HepG2 (cell line): ENCODE measurements around the gene WNT5B. TPM values are rescaled to one million over a fixed set of nuclear protein-coding genes. Genes with fewer than 3 reads are reported as not detected.

Experiments
- ETV6 ChIP-seq: sonication (generic); formaldehyde crosslinking; conservative IDR thresholded peaks from 2 replicates; pipeline ENCODE4 v1.4.0; 2020; ENCODE audit warnings: missing genetic modification reagents
- GFI1 ChIP-seq: sonication (generic); formaldehyde crosslinking; IDR thresholded peaks from 2 replicates; pipeline ENCODE4 v1.5.0; 2020; ENCODE audit warnings: missing genetic modification reagents, mild to moderate bottlenecking, borderline replicate concordance
- HOXA7 ChIP-seq: sonication (generic); formaldehyde crosslinking; IDR thresholded peaks from 2 replicates; pipeline ENCODE4 v1.8.1; 2022; ENCODE audit warnings: mild to moderate bottlenecking, missing genetic modification reagents, moderate library complexity
- ISX ChIP-seq: sonication (generic); formaldehyde crosslinking; conservative IDR thresholded peaks from 2 replicates; pipeline ENCODE4 v1.5.0; 2020; ENCODE audit warnings: missing genetic modification reagents
- NFE2 ChIP-seq: sonication (generic); formaldehyde crosslinking; IDR thresholded peaks from 2 replicates; pipeline ENCODE4 v1.4.0; 2020; ENCODE audit warnings: missing genetic modification reagents
- SALL2 ChIP-seq: sonication (generic); formaldehyde crosslinking; IDR thresholded peaks from 2 replicates; pipeline ENCODE4 v1.8.1; 2023; ENCODE audit warnings: mild to moderate bottlenecking, missing genetic modification reagents, inconsistent platforms
- SIN3A ChIP-seq: IDR thresholded peaks from 2 replicates; pipeline ENCODE4 v1.6.1; 2011; ENCODE audit warnings: low read depth, mild to moderate bottlenecking, control low read depth, low read length, borderline replicate concordance
- SRF ChIP-seq: IDR thresholded peaks from 2 replicates; pipeline ENCODE4 v1.6.1; 2011; ENCODE audit warnings: mild to moderate bottlenecking, low read depth, low read length, moderate library complexity
- YY1 ChIP-seq: IDR thresholded peaks from 2 replicates; pipeline ENCODE4 v1.6.1; 2011; ENCODE audit warnings: low read length, low read depth, moderate library complexity, mild to moderate bottlenecking; ENCODE audit not compliant: insufficient read depth, insufficient replicate concordance
- ZMYM3 ChIP-seq: sonication (generic); formaldehyde crosslinking; IDR thresholded peaks from 2 replicates; pipeline ENCODE4 v1.5.1; 2020; ENCODE audit warnings: mild to moderate bottlenecking, missing genetic modification reagents
- ZNF777 ChIP-seq: sonication (generic); formaldehyde crosslinking; IDR thresholded peaks from 2 replicates; pipeline ENCODE4 v1.4.0; 2020; ENCODE audit warnings: missing genetic modification reagents
- polyA plus RNA-seq, 8 experiments: library from polyadenylated mRNA; depleted of rRNA in 3 of 8; stranded (reverse) in 7 of 8; unstranded in 1 of 8; fragments of >200 nt; fragmentation: Illumina TruSeq in 4 of 8; extraction: Trizol in 4 of 8; gene quantifications; 2 replicates each; pipeline versions ENCODE4 v1.2.1 to v1.2.3, GENCODE V29; 2011 to 2016; ENCODE audit warnings: low read depth in 4 of 8, missing spikeins in 1 of 8, mixed read lengths in 1 of 8; ENCODE audit not compliant: insufficient read depth in 1 of 8
- total RNA-seq, 5 experiments: library from RNA; depleted of rRNA; stranded (reverse); fragments of >200 nt; fragmentation: Illumina TruSeq; extraction: Trizol; gene quantifications; 2 replicates each; pipeline ENCODE4 v1.2.3, GENCODE V29; 2016; ENCODE audit warnings: low read depth in 1 of 5
- TF ChIP-seq, protein P1 (sequence below): IDR thresholded peaks from 2 replicates; pipeline ENCODE4 v1.6.1; 2016; ENCODE audit warnings: control low read depth
- TF ChIP-seq, protein P2 (sequence below): sonication (generic); formaldehyde crosslinking; IDR thresholded peaks from 2 replicates; pipeline ENCODE4 v1.5.0; 2020; ENCODE audit warnings: mild to moderate bottlenecking, missing genetic modification reagents
- TF ChIP-seq, protein P3 (sequence below): sonication (generic); formaldehyde crosslinking; IDR thresholded peaks from 2 replicates; pipeline ENCODE4 v1.5.0; 2020; ENCODE audit warnings: mild to moderate bottlenecking, missing genetic modification reagents, borderline replicate concordance
- TF ChIP-seq, protein P4 (sequence below): sonication (generic); formaldehyde crosslinking; IDR thresholded peaks from 2 replicates; pipeline ENCODE4 v1.5.0; 2020; ENCODE audit warnings: missing genetic modification reagents
- TF ChIP-seq, protein P5 (sequence below): IDR thresholded peaks from 2 replicates; pipeline ENCODE4 v1.6.1; 2016; ENCODE audit warnings: mild to moderate bottlenecking, missing biosample characterization, missing genetic modification reagents

Gene WNT5B
- total and polyA plus RNA-seq, 2 of the 13 experiments (the other 11 are each of a cell fraction or from before 2014, with no cell fraction given) = 0.04 TPM; not detected in 1

DNA sequence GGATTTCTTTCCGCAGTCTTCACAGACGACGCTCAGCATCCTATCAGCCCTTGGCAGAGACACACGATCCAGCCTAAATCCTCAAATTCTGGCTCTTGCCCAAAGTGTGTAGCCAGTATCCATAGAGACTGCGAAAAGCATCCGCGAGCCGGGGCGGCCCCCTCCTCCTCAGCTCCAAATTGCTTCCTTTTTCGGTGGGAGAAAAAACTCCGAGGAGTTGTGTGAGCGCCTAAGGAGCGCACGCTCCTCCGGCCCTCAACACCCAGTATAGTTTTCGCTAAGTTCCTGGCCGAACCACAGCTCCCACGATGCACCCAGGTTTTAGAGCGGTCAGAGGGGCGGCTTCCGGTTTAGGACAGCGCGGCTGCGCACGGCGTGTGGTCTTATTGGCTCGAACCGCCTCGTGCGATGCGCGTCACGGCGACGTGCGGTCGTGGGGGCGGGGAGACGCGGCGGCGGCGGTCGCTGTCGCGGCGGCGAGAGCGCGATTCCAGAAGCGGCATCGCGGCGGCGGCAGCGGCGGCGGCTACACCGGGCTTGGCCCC, 61.6 kb downstream of the WNT5B start, which contains the start of gene ADIPOR2 (continued):
- TF ChIP-seq ISX (CRISPR knock-in tag) (no peak), ZNF777 (peak; percentile 43; the same call in 1 of the 2 replicates), ZMYM3 (CRISPR knock-in tag) (no peak), SRF (no peak), SALL2 (CRISPR knock-in tag) (peak; percentile 60; the same call in 1 of the 2 replicates), YY1 (peak; percentile 44), HOXA7 (CRISPR knock-in tag) (no peak), NFE2 (CRISPR knock-in tag) (no peak), SIN3A (no peak; the same call in 1 of the 2 replicates), ETV6 (no peak; the same call in 1 of the 2 replicates), GFI1 (CRISPR knock-in tag) (peak; percentile 55; the same call in 1 of the 2 replicates)
- TF ChIP-seq, protein P1, sequence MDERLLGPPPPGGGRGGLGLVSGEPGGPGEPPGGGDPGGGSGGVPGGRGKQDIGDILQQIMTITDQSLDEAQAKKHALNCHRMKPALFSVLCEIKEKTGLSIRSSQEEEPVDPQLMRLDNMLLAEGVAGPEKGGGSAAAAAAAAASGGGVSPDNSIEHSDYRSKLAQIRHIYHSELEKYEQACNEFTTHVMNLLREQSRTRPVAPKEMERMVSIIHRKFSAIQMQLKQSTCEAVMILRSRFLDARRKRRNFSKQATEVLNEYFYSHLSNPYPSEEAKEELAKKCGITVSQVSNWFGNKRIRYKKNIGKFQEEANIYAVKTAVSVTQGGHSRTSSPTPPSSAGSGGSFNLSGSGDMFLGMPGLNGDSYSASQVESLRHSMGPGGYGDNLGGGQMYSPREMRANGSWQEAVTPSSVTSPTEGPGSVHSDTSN (CRISPR knock-in tag) = no peak
- TF ChIP-seq, protein P2, sequence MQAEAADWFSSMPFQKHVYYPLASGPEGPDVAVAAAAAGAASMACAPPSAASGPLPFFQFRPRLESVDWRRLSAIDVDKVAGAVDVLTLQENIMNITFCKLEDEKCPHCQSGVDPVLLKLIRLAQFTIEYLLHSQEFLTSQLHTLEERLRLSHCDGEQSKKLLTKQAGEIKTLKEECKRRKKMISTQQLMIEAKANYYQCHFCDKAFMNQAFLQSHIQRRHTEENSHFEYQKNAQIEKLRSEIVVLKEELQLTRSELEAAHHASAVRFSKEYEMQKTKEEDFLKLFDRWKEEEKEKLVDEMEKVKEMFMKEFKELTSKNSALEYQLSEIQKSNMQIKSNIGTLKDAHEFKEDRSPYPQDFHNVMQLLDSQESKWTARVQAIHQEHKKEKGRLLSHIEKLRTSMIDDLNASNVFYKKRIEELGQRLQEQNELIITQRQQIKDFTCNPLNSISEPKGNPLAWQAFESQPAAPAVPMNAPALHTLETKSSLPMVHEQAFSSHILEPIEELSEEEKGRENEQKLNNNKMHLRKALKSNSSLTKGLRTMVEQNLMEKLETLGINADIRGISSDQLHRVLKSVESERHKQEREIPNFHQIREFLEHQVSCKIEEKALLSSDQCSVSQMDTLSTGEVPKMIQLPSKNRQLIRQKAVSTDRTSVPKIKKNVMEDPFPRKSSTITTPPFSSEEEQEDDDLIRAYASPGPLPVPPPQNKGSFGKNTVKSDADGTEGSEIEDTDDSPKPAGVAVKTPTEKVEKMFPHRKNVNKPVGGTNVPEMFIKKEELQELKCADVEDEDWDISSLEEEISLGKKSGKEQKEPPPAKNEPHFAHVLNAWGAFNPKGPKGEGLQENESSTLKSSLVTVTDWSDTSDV (CRISPR knock-in tag) = no peak
- TF ChIP-seq, protein P3, sequence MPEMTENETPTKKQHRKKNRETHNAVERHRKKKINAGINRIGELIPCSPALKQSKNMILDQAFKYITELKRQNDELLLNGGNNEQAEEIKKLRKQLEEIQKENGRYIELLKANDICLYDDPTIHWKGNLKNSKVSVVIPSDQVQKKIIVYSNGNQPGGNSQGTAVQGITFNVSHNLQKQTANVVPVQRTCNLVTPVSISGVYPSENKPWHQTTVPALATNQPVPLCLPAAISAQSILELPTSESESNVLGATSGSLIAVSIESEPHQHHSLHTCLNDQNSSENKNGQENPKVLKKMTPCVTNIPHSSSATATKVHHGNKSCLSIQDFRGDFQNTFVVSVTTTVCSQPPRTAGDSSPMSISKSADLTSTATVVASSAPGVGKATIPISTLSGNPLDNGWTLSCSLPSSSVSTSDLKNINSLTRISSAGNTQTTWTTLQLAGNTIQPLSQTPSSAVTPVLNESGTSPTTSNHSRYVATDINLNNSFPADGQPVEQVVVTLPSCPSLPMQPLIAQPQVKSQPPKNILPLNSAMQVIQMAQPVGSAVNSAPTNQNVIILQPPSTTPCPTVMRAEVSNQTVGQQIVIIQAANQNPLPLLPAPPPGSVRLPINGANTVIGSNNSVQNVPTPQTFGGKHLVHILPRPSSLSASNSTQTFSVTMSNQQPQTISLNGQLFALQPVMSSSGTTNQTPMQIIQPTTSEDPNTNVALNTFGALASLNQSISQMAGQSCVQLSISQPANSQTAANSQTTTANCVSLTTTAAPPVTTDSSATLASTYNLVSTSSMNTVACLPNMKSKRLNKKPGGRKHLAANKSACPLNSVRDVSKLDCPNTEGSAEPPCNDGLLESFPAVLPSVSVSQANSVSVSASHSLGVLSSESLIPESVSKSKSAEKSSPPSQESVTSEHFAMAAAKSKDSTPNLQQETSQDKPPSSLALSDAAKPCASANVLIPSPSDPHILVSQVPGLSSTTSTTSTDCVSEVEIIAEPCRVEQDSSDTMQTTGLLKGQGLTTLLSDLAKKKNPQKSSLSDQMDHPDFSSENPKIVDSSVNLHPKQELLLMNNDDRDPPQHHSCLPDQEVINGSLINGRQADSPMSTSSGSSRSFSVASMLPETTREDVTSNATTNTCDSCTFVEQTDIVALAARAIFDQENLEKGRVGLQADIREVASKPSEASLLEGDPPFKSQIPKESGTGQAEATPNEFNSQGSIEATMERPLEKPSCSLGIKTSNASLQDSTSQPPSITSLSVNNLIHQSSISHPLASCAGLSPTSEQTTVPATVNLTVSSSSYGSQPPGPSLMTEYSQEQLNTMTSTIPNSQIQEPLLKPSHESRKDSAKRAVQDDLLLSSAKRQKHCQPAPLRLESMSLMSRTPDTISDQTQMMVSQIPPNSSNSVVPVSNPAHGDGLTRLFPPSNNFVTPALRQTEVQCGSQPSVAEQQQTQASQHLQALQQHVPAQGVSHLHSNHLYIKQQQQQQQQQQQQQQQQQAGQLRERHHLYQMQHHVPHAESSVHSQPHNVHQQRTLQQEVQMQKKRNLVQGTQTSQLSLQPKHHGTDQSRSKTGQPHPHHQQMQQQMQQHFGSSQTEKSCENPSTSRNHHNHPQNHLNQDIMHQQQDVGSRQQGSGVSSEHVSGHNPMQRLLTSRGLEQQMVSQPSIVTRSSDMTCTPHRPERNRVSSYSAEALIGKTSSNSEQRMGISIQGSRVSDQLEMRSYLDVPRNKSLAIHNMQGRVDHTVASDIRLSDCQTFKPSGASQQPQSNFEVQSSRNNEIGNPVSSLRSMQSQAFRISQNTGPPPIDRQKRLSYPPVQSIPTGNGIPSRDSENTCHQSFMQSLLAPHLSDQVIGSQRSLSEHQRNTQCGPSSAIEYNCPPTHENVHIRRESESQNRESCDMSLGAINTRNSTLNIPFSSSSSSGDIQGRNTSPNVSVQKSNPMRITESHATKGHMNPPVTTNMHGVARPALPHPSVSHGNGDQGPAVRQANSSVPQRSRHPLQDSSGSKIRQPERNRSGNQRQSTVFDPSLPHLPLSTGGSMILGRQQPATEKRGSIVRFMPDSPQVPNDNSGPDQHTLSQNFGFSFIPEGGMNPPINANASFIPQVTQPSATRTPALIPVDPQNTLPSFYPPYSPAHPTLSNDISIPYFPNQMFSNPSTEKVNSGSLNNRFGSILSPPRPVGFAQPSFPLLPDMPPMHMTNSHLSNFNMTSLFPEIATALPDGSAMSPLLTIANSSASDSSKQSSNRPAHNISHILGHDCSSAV = no peak
- TF ChIP-seq, protein P4, sequence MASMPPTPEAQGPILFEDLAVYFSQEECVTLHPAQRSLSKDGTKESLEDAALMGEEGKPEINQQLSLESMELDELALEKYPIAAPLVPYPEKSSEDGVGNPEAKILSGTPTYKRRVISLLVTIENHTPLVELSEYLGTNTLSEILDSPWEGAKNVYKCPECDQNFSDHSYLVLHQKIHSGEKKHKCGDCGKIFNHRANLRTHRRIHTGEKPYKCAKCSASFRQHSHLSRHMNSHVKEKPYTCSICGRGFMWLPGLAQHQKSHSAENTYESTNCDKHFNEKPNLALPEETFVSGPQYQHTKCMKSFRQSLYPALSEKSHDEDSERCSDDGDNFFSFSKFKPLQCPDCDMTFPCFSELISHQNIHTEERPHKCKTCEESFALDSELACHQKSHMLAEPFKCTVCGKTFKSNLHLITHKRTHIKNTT (CRISPR knock-in tag) = no peak
- TF ChIP-seq, protein P5, sequence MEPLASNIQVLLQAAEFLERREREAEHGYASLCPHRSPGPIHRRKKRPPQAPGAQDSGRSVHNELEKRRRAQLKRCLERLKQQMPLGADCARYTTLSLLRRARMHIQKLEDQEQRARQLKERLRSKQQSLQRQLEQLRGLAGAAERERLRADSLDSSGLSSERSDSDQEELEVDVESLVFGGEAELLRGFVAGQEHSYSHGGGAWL (CRISPR knock-in tag) = peak; percentile 70
